ENCODE measurements around the gene HTRA3.

The HTRA3 gene

DNA sequence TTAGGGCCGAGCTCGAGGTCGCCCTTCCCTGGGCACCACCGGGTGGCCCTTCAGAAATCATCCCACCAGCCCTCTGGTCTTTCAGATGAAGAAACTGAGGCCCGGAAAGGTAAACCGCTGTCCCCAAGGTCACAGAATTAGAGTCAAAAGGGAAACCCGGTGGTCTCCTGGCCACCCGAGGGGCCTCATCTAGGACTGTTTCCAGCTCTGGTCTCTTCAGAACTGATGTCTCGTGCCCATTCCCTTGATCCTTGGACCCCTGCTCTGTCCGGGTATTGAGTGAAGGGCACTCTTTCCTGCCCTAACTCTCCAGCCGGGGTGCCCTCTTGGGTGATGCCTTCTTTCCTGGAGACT, 841 bp downstream of the HTRA3 start:
- POLR2A ChIA-PET (ENCODE audit: low non-redundant PET) = no interaction called here
- TF ChIP-seq, protein P1, sequence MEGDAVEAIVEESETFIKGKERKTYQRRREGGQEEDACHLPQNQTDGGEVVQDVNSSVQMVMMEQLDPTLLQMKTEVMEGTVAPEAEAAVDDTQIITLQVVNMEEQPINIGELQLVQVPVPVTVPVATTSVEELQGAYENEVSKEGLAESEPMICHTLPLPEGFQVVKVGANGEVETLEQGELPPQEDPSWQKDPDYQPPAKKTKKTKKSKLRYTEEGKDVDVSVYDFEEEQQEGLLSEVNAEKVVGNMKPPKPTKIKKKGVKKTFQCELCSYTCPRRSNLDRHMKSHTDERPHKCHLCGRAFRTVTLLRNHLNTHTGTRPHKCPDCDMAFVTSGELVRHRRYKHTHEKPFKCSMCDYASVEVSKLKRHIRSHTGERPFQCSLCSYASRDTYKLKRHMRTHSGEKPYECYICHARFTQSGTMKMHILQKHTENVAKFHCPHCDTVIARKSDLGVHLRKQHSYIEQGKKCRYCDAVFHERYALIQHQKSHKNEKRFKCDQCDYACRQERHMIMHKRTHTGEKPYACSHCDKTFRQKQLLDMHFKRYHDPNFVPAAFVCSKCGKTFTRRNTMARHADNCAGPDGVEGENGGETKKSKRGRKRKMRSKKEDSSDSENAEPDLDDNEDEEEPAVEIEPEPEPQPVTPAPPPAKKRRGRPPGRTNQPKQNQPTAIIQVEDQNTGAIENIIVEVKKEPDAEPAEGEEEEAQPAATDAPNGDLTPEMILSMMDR (conservative IDR thresholded peaks at IDR 0.05; ENCODE audit: low read depth) = no peak
- CTCF ChIA-PET = no interaction called here
- no peak overlapping the region for H3K27ac ChIP-seq
- DNase-seq (ENCODE audit: low spot score) = no peak

GRCh38 chr4:8270912-8271815, 1.6 kb downstream of the HTRA3 start:
- ChIA-PET POLR2A (ENCODE audit: low non-redundant PET) (no interaction called here), CTCF (no interaction called here)
- TF ChIP-seq, protein P1 (conservative IDR thresholded peaks at IDR 0.05; ENCODE audit: low read depth) = no peak
- no peak for DNase-seq (ENCODE audit: low spot score)
- no peak overlapping the region for H3K27ac ChIP-seq

DNA sequence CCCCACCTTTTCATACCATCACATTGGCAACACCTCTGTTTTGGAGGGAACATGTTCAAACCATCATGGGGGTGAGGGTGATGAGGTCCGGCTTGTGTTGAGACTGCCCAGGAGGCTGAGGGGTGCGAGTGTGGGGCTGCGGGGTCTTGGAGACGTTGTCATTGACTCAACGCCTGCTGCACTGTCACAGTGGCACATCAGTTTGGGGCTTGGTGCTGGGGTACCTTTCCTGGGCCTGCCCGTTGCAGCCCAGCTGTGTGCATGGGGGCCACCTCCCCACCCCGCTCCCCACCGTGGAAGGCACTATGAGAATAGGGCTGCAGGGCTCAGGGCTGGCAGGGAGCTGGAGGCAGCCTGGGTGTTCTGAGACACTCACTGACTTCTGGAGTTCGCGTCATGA, 2.3 kb downstream of the HTRA3 start:
- H3K27ac ChIP-seq = no peak overlapping the region
- TF ChIP-seq, protein P1 (conservative IDR thresholded peaks at IDR 0.05; ENCODE audit: low read depth) = no peak
- ChIA-PET POLR2A (ENCODE audit: low non-redundant PET) (no interaction called here), CTCF (no interaction called here)
- DNase-seq (ENCODE audit: low spot score) = no peak

- POLR2A ChIA-PET (ENCODE audit: low non-redundant PET) = no interaction called here
- CTCF ChIA-PET = no interaction called here
These were observed 3.2 kb downstream of the HTRA3 start for GRCh38 chr4:8272472-8273428.

GRCh38 chr4:8273450-8273849, 3.9 kb downstream of the HTRA3 start:
- H3K27ac ChIP-seq = no peak overlapping the region
- CTCF ChIA-PET = no interaction called here
- TF ChIP-seq, protein P1 (conservative IDR thresholded peaks at IDR 0.05; ENCODE audit: low read depth) = no peak

More at GRCh38 chr4:8272472-8273428, 3.2 kb downstream of the HTRA3 start:
- H3K27ac ChIP-seq = no peak overlapping the region
- TF ChIP-seq, protein P1 (conservative IDR thresholded peaks at IDR 0.05; ENCODE audit: low read depth) = no peak
- no peak for DNase-seq (ENCODE audit: low spot score)

GRCh38 chr4:8274066-8274652, 4.6 kb downstream of the HTRA3 start:
- POLR2A ChIA-PET (ENCODE audit: low non-redundant PET) = no interaction called here
- CTCF ChIA-PET = no interaction called here
- no peak for DNase-seq (ENCODE audit: low spot score)
- TF ChIP-seq, protein P1 (conservative IDR thresholded peaks at IDR 0.05; ENCODE audit: low read depth) = no peak
- no peak overlapping the region for H3K27ac ChIP-seq

More at GRCh38 chr4:8273450-8273849, 3.9 kb downstream of the HTRA3 start:
- DNase-seq (ENCODE audit: low spot score) = no peak
- POLR2A ChIA-PET (ENCODE audit: low non-redundant PET) = no interaction called here

All from RWPE1 (cell line).